H1 (cell line): ENCODE measurements around the gene MMEL1. TPM values are rescaled to one million over a fixed set of nuclear protein-coding genes. Genes with fewer than 3 reads are reported as not detected.
A peak's percentile ranks its signal among the peaks of the same experiment; 100 is the strongest.

Experiments
- CTCF ChIA-PET: fragments of 300-600 bp; sonication (Branson Sonifier 250); formaldehyde crosslinking; loops from one replicate; lab custom pipeline; 2021; ENCODE audit not compliant: partially characterized antibody; lab: Charles Lee
- POLR2A ChIA-PET: fragments of 300-600 bp; sonication (Branson Sonifier 250); formaldehyde crosslinking; loops from one replicate; lab custom pipeline; 2021; ENCODE audit warnings: inconsistent platforms; ENCODE audit not compliant: partially characterized antibody; lab: Charles Lee
- DNase-seq, 2 experiments: peaks; one replicate each; pipeline versions ENCODE4 v3.0.0 to v3.0.0-alpha.2; 2010 to 2022; ENCODE audit warnings: low spot score in 2 of 2, low read depth in 1 of 2, mixed read lengths in 1 of 2
- FAIRE-seq: peaks from 2 replicates; lab custom pipeline; 2011; peaks lifted over from hg19 to GRCh38; lab: Jason Lieb, UNC
- H2AFZ ChIP-seq: 2 replicates; pipeline ENCODE4 v1.8.1; 2012; ENCODE audit warnings: low read length, inconsistent platforms
- H2AK5ac ChIP-seq: 2 replicates; pipeline ENCODE4 v1.6.1; 2013; ENCODE audit warnings: low read depth, low read length
- H2BK120ac ChIP-seq: replicated peaks from 2 replicates; pipeline ENCODE3; 2013; ENCODE audit warnings: low read depth, low read length, inconsistent platforms
- H2BK12ac ChIP-seq: 2 replicates; pipeline ENCODE4 v1.6.1; 2013; ENCODE audit warnings: low read depth, low read length
- H2BK15ac ChIP-seq: 2 replicates; pipeline ENCODE4 v1.6.1; 2013; ENCODE audit warnings: low read length
- H2BK20ac ChIP-seq: 2 replicates; pipeline ENCODE4 v1.6.1; 2013; ENCODE audit warnings: low read length
- H2BK5ac ChIP-seq: 2 replicates; pipeline ENCODE4 v1.6.1; 2013; ENCODE audit warnings: low read depth, low read length
- H3K14ac ChIP-seq: 2 replicates; pipeline ENCODE4 v1.6.1; 2013; ENCODE audit warnings: inconsistent platforms; ENCODE audit not compliant: insufficient read length
- H3K18ac ChIP-seq: 2 replicates; pipeline ENCODE4 v1.6.1; 2013; ENCODE audit warnings: low read length; ENCODE audit errors: extremely low read depth
- H3K23ac ChIP-seq: 2 replicates; pipeline ENCODE4 v1.6.1; 2013; ENCODE audit warnings: inconsistent platforms; ENCODE audit not compliant: insufficient read length
- H3K23me2 ChIP-seq: 2 replicates; pipeline ENCODE4 v1.6.1; 2013; ENCODE audit warnings: low read depth, low read length
- H3K27ac ChIP-seq: 2 replicates; pipeline ENCODE4 v1.6.1; 2011; ENCODE audit warnings: low read depth, low read length, inconsistent platforms
- H3K27me3 ChIP-seq, 4 experiments: replicated peaks in 1 of 4; 1 replicate in 1 of 4; 2 replicates in 3 of 4; pipeline versions ENCODE4 v1.6.1 to v1.8.1; 2011 to 2013; ENCODE audit warnings: low read length in 3 of 4, mild to moderate bottlenecking in 3 of 4, inconsistent platforms in 2 of 4, mixed read lengths in 2 of 4, moderate library complexity in 1 of 4; ENCODE audit not compliant: control insufficient read depth in 3 of 4, insufficient read depth in 3 of 4; ENCODE audit errors: extremely low read depth in 1 of 4
- H3K36me3 ChIP-seq, 4 experiments: 2 replicates each; pipeline versions ENCODE4 v1.6.1 to v1.8.1; 2011 to 2013; ENCODE audit warnings: mild to moderate bottlenecking in 4 of 4, low read length in 3 of 4, moderate library complexity in 2 of 4, control low read depth in 1 of 4, inconsistent platforms in 1 of 4; ENCODE audit not compliant: insufficient read depth in 4 of 4, control insufficient read depth in 2 of 4
- H3K4ac ChIP-seq: replicated peaks from 2 replicates; pipeline ENCODE3; 2013; ENCODE audit warnings: low read length, low read depth, mixed read lengths, inconsistent platforms; ENCODE audit not compliant: insufficient read length
- H3K4me1 ChIP-seq, 4 experiments: replicated peaks in 1 of 4; 1 replicate in 1 of 4; 2 replicates in 3 of 4; pipeline versions ENCODE4 v1.6.1 to v1.8.1; 2011 to 2013; ENCODE audit warnings: low read length in 3 of 4, inconsistent platforms in 2 of 4, mixed read lengths in 1 of 4; ENCODE audit not compliant: insufficient read depth in 4 of 4, control insufficient read depth in 3 of 4
- H3K4me2 ChIP-seq, 2 experiments: 2 replicates each; pipeline versions ENCODE4 v1.6.1 to v1.8.1; 2011 to 2013; ENCODE audit warnings: low read depth in 2 of 2, low read length in 2 of 2, control low read depth in 1 of 2, inconsistent platforms in 1 of 2, mild to moderate bottlenecking in 1 of 2; ENCODE audit not compliant: insufficient read depth in 1 of 2
- H3K4me3 ChIP-seq, 4 experiments: fragments of 200-600, 300-600 bp in 1 of 4; sonication (generic), shearing (Covaris generic), sonication (Bioruptor Twin) in 1 of 4; 2 replicates each; pipeline versions ENCODE4 v1.5.1 to v1.8.1; 2011 to 2016; ENCODE audit warnings: low read length in 4 of 4, low read depth in 3 of 4, control low read depth in 2 of 4, inconsistent platforms in 2 of 4, mild to moderate bottlenecking in 2 of 4, mixed read lengths in 1 of 4, moderate library complexity in 1 of 4; ENCODE audit not compliant: insufficient read depth in 2 of 4; ENCODE audit errors: extremely low read depth in 1 of 4
- H3K56ac ChIP-seq: replicated peaks from 2 replicates; pipeline ENCODE3; 2013; ENCODE audit warnings: low read depth, mild to moderate bottlenecking, mixed read lengths, low read length, inconsistent platforms; ENCODE audit not compliant: insufficient read length
- H3K79me1 ChIP-seq: 2 replicates; pipeline ENCODE4 v1.6.1; 2013; ENCODE audit warnings: low read depth, low read length, control low read depth
- H3K79me2 ChIP-seq, 2 experiments: 2 replicates each; pipeline versions ENCODE4 v1.6.1 to v1.8.1; 2012 to 2013; ENCODE audit warnings: low read length in 2 of 2, mild to moderate bottlenecking in 2 of 2, inconsistent platforms in 1 of 2; ENCODE audit not compliant: insufficient read depth in 2 of 2, control insufficient read depth in 1 of 2
- H3K9ac ChIP-seq, 4 experiments: replicated peaks in 1 of 4; 1 replicate in 1 of 4; 2 replicates in 3 of 4; pipeline versions ENCODE4 v1.6.1 to v1.8.1; 2011 to 2013; ENCODE audit warnings: low read depth in 3 of 4, low read length in 3 of 4, control low read depth in 2 of 4, mild to moderate bottlenecking in 2 of 4, moderate library complexity in 2 of 4, inconsistent platforms in 1 of 4; ENCODE audit errors: extremely low read depth in 1 of 4
- H3K9me3 ChIP-seq, 2 experiments: 2 replicates each; pipeline versions ENCODE4 v1.6.1 to v1.8.1; 2012 to 2013; ENCODE audit warnings: mild to moderate bottlenecking in 2 of 2, moderate library complexity in 2 of 2, control low read depth in 1 of 2, inconsistent platforms in 1 of 2, low read depth in 1 of 2, low read length in 1 of 2, mixed read lengths in 1 of 2; ENCODE audit not compliant: insufficient read depth in 2 of 2
- H4K20me1 ChIP-seq, 2 experiments: replicated peaks in 1 of 2; 2 replicates each; pipeline versions ENCODE3 to v1.8.1; 2011 to 2013; ENCODE audit warnings: inconsistent platforms in 2 of 2, low read length in 2 of 2, mild to moderate bottlenecking in 1 of 2; ENCODE audit not compliant: insufficient read depth in 2 of 2, control insufficient read depth in 1 of 2
- H4K5ac ChIP-seq: 2 replicates; pipeline ENCODE4 v1.6.1; 2013; ENCODE audit warnings: low read length, low read depth, mixed read lengths, inconsistent platforms; ENCODE audit not compliant: insufficient read length
- H4K8ac ChIP-seq: 2 replicates; pipeline ENCODE4 v1.8.0; 2013; ENCODE audit warnings: mild to moderate bottlenecking, moderate library complexity, low read length, inconsistent platforms; ENCODE audit not compliant: insufficient read depth; ENCODE audit errors: extremely low read depth
- H4K91ac ChIP-seq: replicated peaks from 2 replicates; pipeline ENCODE3; 2013; ENCODE audit warnings: low read length, mixed read lengths, inconsistent platforms; ENCODE audit not compliant: insufficient read length
- RFX5 ChIP-seq: IDR thresholded peaks from 2 replicates; pipeline ENCODE4 v1.6.1; 2011; ENCODE audit warnings: low read depth, low read length, improper control_type of control experiment, borderline replicate concordance
- SIX5 ChIP-seq: IDR thresholded peaks from 2 replicates; pipeline ENCODE4 v1.6.1; 2011; ENCODE audit warnings: mild to moderate bottlenecking, low read depth, low read length
- WGBS, 2 experiments: shearing (Covaris generic) in 1 of 2; methylation state at CpG; one replicate each; pipeline versions ENCODE4 v1.1.6 to v1.1.7; 2013 to 2015; ENCODE audit warnings: low lambda C conversion rate in 2 of 2, mixed read lengths in 2 of 2, inconsistent platforms in 1 of 2, low coverage in 1 of 2, missing lambda C conversion rate in 1 of 2; ENCODE audit not compliant: insufficient replicate concordance in 2 of 2, insufficient coverage in 1 of 2, insufficient read length in 1 of 2; ENCODE audit errors: extremely low coverage in 1 of 2, missing lambda C conversion rate in 1 of 2; 5-methylcytosine and 5-hydroxymethylcytosine counted together
- polyA plus RNA-seq, 7 experiments: library from polyadenylated mRNA; depleted of rRNA in 3 of 7; stranded (reverse) in 5 of 7; unstranded in 2 of 7; fragments of >200 nt in 5 of 7; fragments of 200-250 nt in 2 of 7; gene quantifications; 1 replicate in 5 of 7; 2 replicates in 1 of 7; 4 replicates in 1 of 7; pipeline versions ENCODE4 v1.2.1 to v1.2.3, GENCODE V29; 2011 to 2013; ENCODE audit warnings: missing spikeins in 2 of 7, mixed read lengths in 2 of 7
- total RNA-seq: library from RNA; stranded (reverse); fragmentation: NEBNext Ultra II Directional; extraction: Animal tissue kit (Norgen Biotek cat#: 25700); gene quantifications from 2 replicates; pipeline ENCODE4 v1.2.1, GENCODE V29; 2021

The MMEL1 gene
- total and polyA plus RNA-seq, 2 of the 8 experiments (the other 6 are each of a cell fraction or from before 2014, with no cell fraction given) = 0.91 to 1.7 TPM

- Histone ChIP-seq H3K56ac (peak overlapping the region; percentile 16), H3K79me2 (no peaks in the 10 kb centered on the region), H2BK5ac (no peak overlapping the region), H3K9me3 (no peaks in the 10 kb centered on the region; a peak in 1 of 4 replicates), H3K18ac (no peak overlapping the region), H3K4me2 (no peak overlapping the region), H3K9ac (no peak overlapping the region), H3K27me3 (no peaks in the 10 kb centered on the region), H3K79me1 (no peaks in the 10 kb centered on the region), H2BK120ac (no peak overlapping the region), H3K4me3 (no peak overlapping the region), H2BK15ac (no peak overlapping the region), H3K27ac (no peak overlapping the region), H2BK20ac (no peak overlapping the region), H3K23me2 (no peaks in the 10 kb centered on the region), H3K36me3 (no peaks in the 10 kb centered on the region), H4K91ac (no peak overlapping the region), H4K8ac (peak overlapping the region; percentile 51; the same call in 1 of the 2 replicates), H3K23ac (no peak overlapping the region), H2AK5ac (no peak overlapping the region), H3K4ac (no peak overlapping the region), H2BK12ac (no peak overlapping the region; the same call in 1 of the 2 replicates), H4K20me1 (no peaks in the 10 kb centered on the region), H3K4me1 (peaks cover 0 to 6% (median 0%) of the 10 kb centered on the region in 4 experiments; a peak in 2 of 7 replicates), H4K5ac (no peak overlapping the region), H2AFZ (no peak overlapping the region), H3K14ac (no peak overlapping the region)
- DNase-seq = no peak
- TF ChIP-seq RFX5 (no peak), SIX5 (no peak)
- ChIA-PET POLR2A (interaction anchor here (0.9 kb wide), 1 partner anchor 9 kb away, joined by 3 read pairs; no protein-coding TSS in a partner anchor), CTCF (interaction anchor here (0.7 to 1.6 kb wide), 6 partner anchors 17 to 861 kb away, joined by 3 read pairs; no protein-coding TSS in a partner anchor)
- no peak for FAIRE-seq
- 79% methylated on average over 26 of the region's 26 CpGs; no CpG with 5 or more reads in 1 of the 2 experiments for WGBS, 2 experiments
Measured at GRCh38 chr1:2555634-2556276, 77.1 kb downstream of the MMEL1 start.
